Neural cell (in vitro differentiated cells): Measurements from ENCODE around the gene SYF2.
"Not testable (repeated sequence)": the region's sequence is repeated elsewhere in the genome, so short reads cannot be mapped to it uniquely, and the experiment has no call there.

ENCODE experiments used
- EP300 ChIP-seq: fragments of 450-650 bp; conservative IDR thresholded peaks from 2 replicates; pipeline ENCODE4 v1.6.1; 2014; ENCODE audit warnings: antibody characterized with exemption, mild to moderate bottlenecking, moderate library complexity; ENCODE audit not compliant: poor library complexity, severe bottlenecking
- EZH2 ChIP-seq: fragments of 200-600, 300-800 bp; shearing (Covaris generic), sonication (generic); IDR thresholded peaks from 2 replicates; pipeline ENCODE4 v1.6.1; 2014; ENCODE audit warnings: antibody characterized with exemption, low read length, borderline replicate concordance, mild to moderate bottlenecking; ENCODE audit not compliant: insufficient read depth, poor library complexity, severe bottlenecking
- POLR2AphosphoS5 ChIP-seq: IDR thresholded peaks from 2 replicates; pipeline ENCODE4 v1.6.1; 2012
- RAD21 ChIP-seq: fragments of 450-650 bp; conservative IDR thresholded peaks from 2 replicates; pipeline ENCODE4 v1.6.1; 2014; ENCODE audit warnings: antibody characterized with exemption, mild to moderate bottlenecking, moderate library complexity
- SMC3 ChIP-seq: fragments of 450-650 bp; conservative IDR thresholded peaks from 2 replicates; pipeline ENCODE4 v1.6.1; 2014; ENCODE audit warnings: antibody characterized with exemption, mild to moderate bottlenecking, moderate library complexity; ENCODE audit not compliant: poor library complexity
- TAF1 ChIP-seq: IDR thresholded peaks from 2 replicates; pipeline ENCODE4 v1.6.1; 2012; ENCODE audit warnings: low read depth
- TF ChIP-seq, protein P1 (sequence below): fragments of 450-650 bp; IDR thresholded peaks from 2 replicates; pipeline ENCODE4 v1.5.1; 2014; ENCODE audit warnings: antibody characterized with exemption, mild to moderate bottlenecking, moderate library complexity; ENCODE audit not compliant: poor library complexity, severe bottlenecking

- TF ChIP-seq, protein P1, sequence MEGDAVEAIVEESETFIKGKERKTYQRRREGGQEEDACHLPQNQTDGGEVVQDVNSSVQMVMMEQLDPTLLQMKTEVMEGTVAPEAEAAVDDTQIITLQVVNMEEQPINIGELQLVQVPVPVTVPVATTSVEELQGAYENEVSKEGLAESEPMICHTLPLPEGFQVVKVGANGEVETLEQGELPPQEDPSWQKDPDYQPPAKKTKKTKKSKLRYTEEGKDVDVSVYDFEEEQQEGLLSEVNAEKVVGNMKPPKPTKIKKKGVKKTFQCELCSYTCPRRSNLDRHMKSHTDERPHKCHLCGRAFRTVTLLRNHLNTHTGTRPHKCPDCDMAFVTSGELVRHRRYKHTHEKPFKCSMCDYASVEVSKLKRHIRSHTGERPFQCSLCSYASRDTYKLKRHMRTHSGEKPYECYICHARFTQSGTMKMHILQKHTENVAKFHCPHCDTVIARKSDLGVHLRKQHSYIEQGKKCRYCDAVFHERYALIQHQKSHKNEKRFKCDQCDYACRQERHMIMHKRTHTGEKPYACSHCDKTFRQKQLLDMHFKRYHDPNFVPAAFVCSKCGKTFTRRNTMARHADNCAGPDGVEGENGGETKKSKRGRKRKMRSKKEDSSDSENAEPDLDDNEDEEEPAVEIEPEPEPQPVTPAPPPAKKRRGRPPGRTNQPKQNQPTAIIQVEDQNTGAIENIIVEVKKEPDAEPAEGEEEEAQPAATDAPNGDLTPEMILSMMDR = not testable (repeated sequence)
- not testable (repeated sequence) for TF ChIP-seq EP300, POLR2AphosphoS5, TAF1, SMC3, EZH2, RAD21
Observed at GRCh38 chr1:25278358-25278757, 46.1 kb upstream of the SYF2 start.
